B cell (primary cell): ENCODE results near the gene CRISPLD2. TPM values are rescaled to one million over a fixed set of nuclear protein-coding genes. Genes with fewer than 3 reads are reported as not detected.

Experiments
- ATAC-seq: fragments of 200-7000 bp; cut with Tn5 transposase; one replicate; pipeline ENCODE4 v1.10.0; 2021; ENCODE audit warnings: low read depth, mild to moderate bottlenecking, moderate number of reproducible peaks, moderate library complexity
- CTCF ChIA-PET: fragments of 350-600 bp; sonication (Branson Sonifier 250); formaldehyde crosslinking; loops from one replicate; lab custom pipeline; 2021; ENCODE audit warnings: antibody characterized with exemption, inconsistent platforms; lab: Charles Lee
- POLR2A ChIA-PET: fragments of 350-600 bp; sonication (Branson Sonifier 250); formaldehyde crosslinking; loops from one replicate; lab custom pipeline; 2021; ENCODE audit warnings: antibody characterized with exemption; lab: Charles Lee
- DNase-seq: peaks from one replicate; pipeline ENCODE4 v3.0.0; 2013
- H2AFZ ChIP-seq: 2 replicates; pipeline ENCODE4 v1.6.1; 2012; ENCODE audit warnings: mild to moderate bottlenecking, low read depth, low read length; ENCODE audit not compliant: insufficient read depth, poor library complexity, severe bottlenecking
- H3K27ac ChIP-seq, 2 donors: 1 replicate in 1 of 2; 2 replicates in 1 of 2; pipeline ENCODE4 v1.5.1; 2012 to 2013; ENCODE audit warnings: low read length in 2 of 2, mild to moderate bottlenecking in 2 of 2, moderate library complexity in 1 of 2
- H3K27me3 ChIP-seq, 4 experiments: fragments of 200-600 bp in 1 of 4; sonication (generic) in 1 of 4; replicated peaks in 1 of 4; 1 replicate in 2 of 4; 2 replicates in 2 of 4; pipeline versions ENCODE4 v1.6.1 to v1.7.0; 2013 to 2016; ENCODE audit warnings: low read length in 3 of 4, mild to moderate bottlenecking in 2 of 4, mixed read lengths in 1 of 4, moderate library complexity in 1 of 4; ENCODE audit not compliant: insufficient read depth in 4 of 4, control insufficient read depth in 3 of 4; ENCODE audit errors: control extremely low read depth in 1 of 4
- H3K36me3 ChIP-seq, 2 experiments: replicated peaks in 1 of 2; 1 replicate in 1 of 2; 2 replicates in 1 of 2; pipeline versions ENCODE4 v1.6.1 to v1.7.1; 2013; ENCODE audit warnings: low read length in 1 of 2; ENCODE audit not compliant: insufficient read depth in 2 of 2, control insufficient read depth in 1 of 2; ENCODE audit errors: control extremely low read depth in 1 of 2, extremely low read depth in 1 of 2
- H3K4me1 ChIP-seq, 2 donors: fragments of 200-600 bp in 1 of 2; sonication (generic) in 1 of 2; 1 replicate in 1 of 2; 2 replicates in 1 of 2; pipeline versions ENCODE4 v1.5.1 to v1.6.1; 2013 to 2017; ENCODE audit warnings: low read length in 2 of 2; ENCODE audit not compliant: control insufficient read depth in 2 of 2, insufficient read depth in 2 of 2
- H3K4me2 ChIP-seq: replicated peaks from 2 replicates; pipeline ENCODE3; 2012; ENCODE audit warnings: mild to moderate bottlenecking, low read depth, low read length; ENCODE audit not compliant: poor library complexity, severe bottlenecking
- H3K4me3 ChIP-seq, 5 experiments: fragments of 200-600 bp in 1 of 5; sonication (generic) in 1 of 5; 1 replicate in 3 of 5; 2 replicates in 2 of 5; pipeline versions ENCODE4 v1.5.1 to v1.7.0; 2011 to 2016; ENCODE audit warnings: low read length in 4 of 5, mild to moderate bottlenecking in 4 of 5, low read depth in 2 of 5, control low read depth in 1 of 5, moderate library complexity in 1 of 5; ENCODE audit not compliant: insufficient read depth in 1 of 5; ENCODE audit errors: control extremely low read depth in 1 of 5, extremely low read depth in 1 of 5
- H3K79me2 ChIP-seq: fragments of 200-600 bp; sonication (generic); one replicate; pipeline ENCODE4 v1.6.0; 2016; ENCODE audit warnings: low read length; ENCODE audit not compliant: control insufficient read depth, insufficient read depth
- H3K9ac ChIP-seq: fragments of 200-600 bp; sonication (generic); 2 replicates; pipeline ENCODE4 v1.6.1; 2017; ENCODE audit warnings: mild to moderate bottlenecking, low read length, moderate library complexity
- H3K9me3 ChIP-seq, 3 donors: one replicate each; pipeline versions ENCODE4 v1.6.1 to v1.7.1; 2013; ENCODE audit warnings: low read length in 2 of 3; ENCODE audit not compliant: control insufficient read depth in 2 of 3, insufficient read depth in 1 of 3; ENCODE audit errors: control extremely low read depth in 1 of 3
- H4K20me1 ChIP-seq: 2 replicates; pipeline ENCODE4 v1.6.0; 2012; ENCODE audit warnings: mild to moderate bottlenecking, low read length; ENCODE audit not compliant: insufficient read depth, control insufficient read depth, poor library complexity, severe bottlenecking
- H3K27ac Mint-ChIP-seq: one replicate; pipeline ENCODE4 v1.8.0; 2021; ENCODE audit warnings: mixed read lengths
- H3K27me3 Mint-ChIP-seq: one replicate; pipeline ENCODE4 v1.8.0; 2021; ENCODE audit warnings: mixed read lengths
- H3K4me1 Mint-ChIP-seq: one replicate; pipeline ENCODE4 v1.8.0; 2021; ENCODE audit warnings: mixed read lengths
- H3K4me3 Mint-ChIP-seq: one replicate; pipeline ENCODE4 v1.8.0; 2021; ENCODE audit warnings: mixed read lengths
- H3K9me3 Mint-ChIP-seq: one replicate; pipeline ENCODE4 v1.8.0; 2022; ENCODE audit warnings: mixed read lengths; ENCODE audit not compliant: insufficient read depth
- CTCF ChIP-seq: fragments of 200-600 bp; IDR thresholded peaks from one replicate; pipeline ENCODE4 v1.8.0; 2022; ENCODE audit warnings: antibody characterized with exemption, mild to moderate bottlenecking
- EZH2 ChIP-seq: IDR thresholded peaks from 2 replicates; pipeline ENCODE4 v1.6.1; 2012; ENCODE audit warnings: borderline replicate concordance, low read depth, mild to moderate bottlenecking, moderate library complexity, low read length; ENCODE audit not compliant: insufficient read depth, poor library complexity, severe bottlenecking
- WGBS: methylation state at CpG from one replicate; pipeline ENCODE4 v1.1.5; 2013; ENCODE audit warnings: missing lambda C conversion rate; ENCODE audit not compliant: insufficient coverage; 5-methylcytosine and 5-hydroxymethylcytosine counted together
- intact Hi-C: fragments of 100-400 bp; cut with micrococcal nuclease; formaldehyde crosslinking; loops from one replicate; pipeline ENCODE4 v1.10.0; 2022
- polyA plus RNA-seq: library from polyadenylated mRNA; depleted of rRNA; stranded (reverse); fragments of >200 nt; gene quantifications from 2 replicates; pipeline ENCODE4 v1.2.3, GENCODE V29; 2012
- total RNA-seq, 2 donors: library from RNA; stranded (reverse); fragments of 120-200 nt in 1 of 2; gene quantifications; 1 replicate in 1 of 2; 2 replicates in 1 of 2; pipeline versions ENCODE4 v1.2.3 to v1.2.4, GENCODE V29; 2013 to 2022

CRISPLD2 gene
- total and polyA plus RNA-seq, 2 donors (not counting 1 experiment from before 2014, with no cell fraction given): 0.25 to 0.37 TPM

GRCh38 chr16:84794626-84795025 is 25.2 kb upstream of the CRISPLD2 start:
- H3K27me3 ChIP-seq: no peaks in the 10 kb centered on the region
- Mint-ChIP-seq H3K4me1 (no peaks in the 10 kb centered on the region), H3K27me3 (no peaks in the 10 kb centered on the region), H3K27ac (no peak overlapping the region), H3K4me3 (no peak overlapping the region), H3K9me3 (no peaks in the 10 kb centered on the region)
- H2AFZ ChIP-seq: no peak overlapping the region
- H4K20me1 ChIP-seq: no peaks in the 10 kb centered on the region
- intact Hi-C loops: no loop called here
- H3K36me3 ChIP-seq: no peaks in the 10 kb centered on the region
- TF ChIP-seq EZH2 (no peak), CTCF (no peak)
- CTCF ChIA-PET: no interaction called here
- POLR2A ChIA-PET: no interaction called here
- H3K4me2 ChIP-seq: no peak overlapping the region
- 96% methylated on average over 19 of the region's 19 CpGs for WGBS
- DNase-seq (no peak), ATAC-seq (no peak)
- no peaks in the 10 kb centered on the region for H3K4me1 ChIP-seq
- no peak overlapping the region for H3K9ac ChIP-seq
- no peaks in the 10 kb centered on the region for H3K79me2 ChIP-seq
- no peak overlapping the region for H3K4me3 ChIP-seq
- H3K9me3 ChIP-seq: peaks cover 0 to 4% (median 0%) of the 10 kb centered on the region in 3 donors
- H3K27ac ChIP-seq: no peak overlapping the region

GRCh38 chr16:84795329-84796053 is 24.3 kb upstream of the CRISPLD2 start:
- no peak overlapping the region for H2AFZ ChIP-seq
- DNase-seq (no peak), ATAC-seq (no peak)
- Mint-ChIP-seq H3K4me3 (no peak overlapping the region), H3K4me1 (no peaks in the 10 kb centered on the region), H3K27ac (no peak overlapping the region), H3K27me3 (no peaks in the 10 kb centered on the region), H3K9me3 (no peaks in the 10 kb centered on the region)
- H3K27ac ChIP-seq: no peak overlapping the region
- H3K4me2 ChIP-seq: no peak overlapping the region
- no peak for TF ChIP-seq CTCF
- no peak for TF ChIP-seq EZH2
- H3K9ac ChIP-seq: no peak overlapping the region
- H3K36me3 ChIP-seq: no peaks in the 10 kb centered on the region
- peaks cover 0 to 4% (median 0%) of the 10 kb centered on the region in 3 donors for H3K9me3 ChIP-seq
- H3K79me2 ChIP-seq: no peaks in the 10 kb centered on the region
- H3K4me1 ChIP-seq: no peaks in the 10 kb centered on the region
- CTCF ChIA-PET: no interaction called here
- no peaks in the 10 kb centered on the region for H4K20me1 ChIP-seq
- intact Hi-C loops: no loop called here
- WGBS: 97% methylated on average over 19 of the region's 22 CpGs
- no peaks in the 10 kb centered on the region for H3K27me3 ChIP-seq
- POLR2A ChIA-PET: no interaction called here
- no peak overlapping the region for H3K4me3 ChIP-seq
